IMR-90 (cell line): ENCODE measurements around the gene INPP4A. TPM values are rescaled to one million over a fixed set of nuclear protein-coding genes. Genes with fewer than 3 reads are reported as not detected.

Source experiments
- ATAC-seq: fragments of 200-7000 bp; cut with Tn5 transposase; 2 replicates; pipeline ENCODE4 v1.9.1; 2020; ENCODE audit warnings: low read depth, mild to moderate bottlenecking, moderate library complexity
- BruUV-seq: library from RNA; stranded (reverse); fragments of 400-500 nt; replicated peaks from 2 replicates; lab custom pipeline; 2021; lab: Mats Ljungman, UMichigan
- CTCF ChIA-PET: fragments of 300-600 bp; formaldehyde crosslinking; extraction: SDS; loops from one replicate; lab custom pipeline; 2021; ENCODE audit warnings: antibody characterized with exemption; lab: Yijun Ruan, JAX
- POLR2A ChIA-PET: fragments of 300-600 bp; sonication (Branson Sonifier 250); formaldehyde crosslinking; loops from one replicate; lab custom pipeline; 2022; ENCODE audit warnings: antibody characterized with exemption; ENCODE audit not compliant: unreplicated experiment; lab: Charles Lee
- DNase-seq: peaks from one replicate; pipeline ENCODE4 v3.0.0; 2013
- H2AFZ ChIP-seq: replicated peaks from 2 replicates; pipeline ENCODE3; 2013; ENCODE audit warnings: low read length, mild to moderate bottlenecking; ENCODE audit not compliant: poor library complexity
- H2AK5ac ChIP-seq: 2 replicates; pipeline ENCODE4 v1.6.1; 2013; ENCODE audit warnings: low read depth, low read length, inconsistent platforms
- H2AK9ac ChIP-seq: replicated peaks from 2 replicates; pipeline ENCODE3; 2013; ENCODE audit warnings: mild to moderate bottlenecking, low read depth, low read length, moderate library complexity; ENCODE audit not compliant: poor library complexity
- H2BK120ac ChIP-seq: 2 replicates; pipeline ENCODE4 v1.6.1; 2013; ENCODE audit warnings: low read depth, low read length, inconsistent platforms
- H2BK15ac ChIP-seq: 3 replicates; pipeline ENCODE4 v1.6.1; 2013; ENCODE audit warnings: low read depth, low read length, inconsistent platforms
- H2BK20ac ChIP-seq: 2 replicates; pipeline ENCODE4 v1.6.1; 2013; ENCODE audit warnings: low read depth, mild to moderate bottlenecking, inconsistent platforms, low read length, moderate library complexity
- H2BK5ac ChIP-seq: 2 replicates; pipeline ENCODE4 v1.6.1; 2013; ENCODE audit warnings: mild to moderate bottlenecking, low read depth, low read length, inconsistent platforms; ENCODE audit not compliant: poor library complexity, severe bottlenecking
- H3K14ac ChIP-seq: replicated peaks from 2 replicates; pipeline ENCODE4 v1.6.1; 2013; ENCODE audit warnings: low read depth, low read length, inconsistent platforms
- H3K18ac ChIP-seq: 2 replicates; pipeline ENCODE4 v1.6.1; 2013; ENCODE audit warnings: low read depth, low read length, control low read depth
- H3K23ac ChIP-seq: 2 replicates; pipeline ENCODE4 v1.6.1; 2013; ENCODE audit warnings: low read depth, low read length, inconsistent platforms
- H3K27ac ChIP-seq: 2 replicates; pipeline ENCODE4 v1.5.1; 2013; ENCODE audit warnings: mild to moderate bottlenecking, control low read depth, low read length; ENCODE audit not compliant: insufficient read depth
- H3K27me3 ChIP-seq: 2 replicates; pipeline ENCODE4 v1.6.1; 2013; ENCODE audit warnings: low read length; ENCODE audit not compliant: control insufficient read depth, insufficient read depth
- H3K36me3 ChIP-seq: 2 replicates; pipeline ENCODE4 v1.6.1; 2013; ENCODE audit warnings: low read length, mixed read lengths; ENCODE audit not compliant: control insufficient read depth, insufficient read depth
- H3K4ac ChIP-seq: 2 replicates; pipeline ENCODE4 v1.6.1; 2013; ENCODE audit warnings: low read depth, low read length, inconsistent platforms
- H3K4me1 ChIP-seq: 2 replicates; pipeline ENCODE4 v1.6.1; 2013; ENCODE audit warnings: low read length, mixed read lengths; ENCODE audit not compliant: control insufficient read depth, insufficient read depth
- H3K4me2 ChIP-seq: 2 replicates; pipeline ENCODE4 v1.6.1; 2013; ENCODE audit warnings: low read depth, mild to moderate bottlenecking, control low read depth, low read length, moderate library complexity
- H3K4me3 ChIP-seq: 2 replicates; pipeline ENCODE4 v1.5.1; 2013; ENCODE audit warnings: low read depth, mild to moderate bottlenecking, control low read depth, low read length, moderate library complexity; ENCODE audit not compliant: insufficient read depth
- H3K56ac ChIP-seq: 2 replicates; pipeline ENCODE4 v1.6.1; 2013; ENCODE audit warnings: low read length, inconsistent platforms; ENCODE audit not compliant: insufficient read depth; ENCODE audit errors: extremely low read depth
- H3K79me1 ChIP-seq, 2 experiments: 2 replicates each; pipeline ENCODE4 v1.6.1; 2013; ENCODE audit warnings: low read length in 2 of 2, inconsistent platforms in 1 of 2, low read depth in 1 of 2
- H3K9ac ChIP-seq: 2 replicates; pipeline ENCODE4 v1.6.1; 2013; ENCODE audit warnings: low read depth, low read length, control low read depth
- H3K9me1 ChIP-seq: 2 replicates; pipeline ENCODE4 v1.6.1; 2013; ENCODE audit warnings: low read length, inconsistent platforms; ENCODE audit not compliant: insufficient read depth
- H3K9me3 ChIP-seq: 2 replicates; pipeline ENCODE4 v1.6.1; 2013; ENCODE audit warnings: low read length; ENCODE audit not compliant: control insufficient read depth, insufficient read depth
- H4K20me1 ChIP-seq: 2 replicates; pipeline ENCODE4 v1.6.1; 2013; ENCODE audit warnings: low read length, inconsistent platforms; ENCODE audit not compliant: insufficient read depth
- H4K5ac ChIP-seq: 2 replicates; pipeline ENCODE4 v1.6.1; 2013; ENCODE audit warnings: mild to moderate bottlenecking, low read depth, low read length, control low read depth
- H4K8ac ChIP-seq, 2 experiments: 2 replicates each; pipeline ENCODE4 v1.6.1; 2013; ENCODE audit warnings: low read depth in 2 of 2, low read length in 2 of 2, control low read depth in 1 of 2, inconsistent platforms in 1 of 2
- H4K91ac ChIP-seq: 2 replicates; pipeline ENCODE4 v1.6.1; 2013; ENCODE audit warnings: low read depth, low read length, inconsistent platforms; ENCODE audit not compliant: insufficient read depth
- BHLHE40 ChIP-seq: fragments of 150-350 bp; IDR thresholded peaks from 2 replicates; pipeline ENCODE4 v1.6.1; 2016; ENCODE audit warnings: mild to moderate bottlenecking, low read depth, low read length
- WGBS, 2 experiments: methylation state at CpG; one replicate each; pipeline versions ENCODE4 v1.1.5 to v1.1.7; 2013; ENCODE audit warnings: missing lambda C conversion rate in 2 of 2; ENCODE audit not compliant: insufficient read length in 1 of 2; ENCODE audit errors: extremely low coverage in 2 of 2; 5-methylcytosine and 5-hydroxymethylcytosine counted together
- dilution Hi-C: fragments of 300-500 bp; cut with HindIII; formaldehyde crosslinking; loops from one replicate; pipeline ENCODE4 v1.14.3; 2018; ENCODE audit warnings: low sequenced_read_pairs; ENCODE audit not compliant: unreplicated experiment
- in situ Hi-C: fragments of 300-500 bp; cut with MboI; formaldehyde crosslinking; loops from 3 replicates; pipeline ENCODE4 v1.14.3; 2019; ENCODE audit warnings: low sequenced_read_pairs, inconsistent platforms, mixed read lengths
- intact Hi-C: fragments of 100-400 bp; cut with micrococcal nuclease; formaldehyde crosslinking; loops from 2 replicates; pipeline ENCODE4 v1.10.0; 2022
- polyA plus RNA-seq, 3 experiments: library from polyadenylated mRNA; depleted of rRNA; stranded (reverse); fragments of >200 nt; gene quantifications; 2 replicates each; pipeline ENCODE4 v1.2.3, GENCODE V29; 2012; ENCODE audit warnings: low replicate concordance in 1 of 3
- total RNA-seq: library from RNA; depleted of rRNA; stranded (reverse); fragments of >200 nt; gene quantifications from 2 replicates; pipeline ENCODE4 v1.2.3, GENCODE V29; 2012

The INPP4A gene
- total and polyA plus RNA-seq, 2 of the 4 experiments (the other 2 are of a cell fraction), result 14.5 to 27.1 TPM

GRCh38 chr2:98550165-98550564 lies 105.5 kb downstream of the INPP4A start:
- dilution Hi-C loops (no loop called here), intact Hi-C loops (no loop called here), in situ Hi-C loops (no loop called here)
- Histone ChIP-seq H4K20me1 (no peaks in the 10 kb centered on the region), H3K27ac (no peak overlapping the region), H2BK120ac (no peak overlapping the region), H3K14ac (no peak overlapping the region), H3K27me3 (no peaks in the 10 kb centered on the region), H3K4me1 (no peaks in the 10 kb centered on the region; the same call in 1 of the 2 replicates), H3K4ac (no peak overlapping the region), H3K9me3 (no peaks in the 10 kb centered on the region), H2BK20ac (no peak overlapping the region), H3K18ac (no peak overlapping the region), H3K23ac (no peak overlapping the region), H4K91ac (no peak overlapping the region), H2BK15ac (no peak overlapping the region), H3K9me1 (peaks cover 4% of the 10 kb centered on the region; the same call in 1 of the 2 replicates), H2BK5ac (no peak overlapping the region), H3K9ac (no peak overlapping the region), H3K56ac (no peak overlapping the region), H4K5ac (no peak overlapping the region), H2AFZ (no peak overlapping the region), H2AK9ac (no peak overlapping the region), H2AK5ac (no peak overlapping the region), H4K8ac (no peak overlapping the region), H3K4me3 (no peak overlapping the region), H3K79me1 (no peaks in the 10 kb centered on the region), H3K36me3 (peaks cover 20% of the 10 kb centered on the region), H3K4me2 (no peak overlapping the region)
- no TSS peak for BruUV-seq
- TF ChIP-seq BHLHE40, result no peak
- no peak for DNase-seq
- WGBS, 2 experiments, result 100% methylated on average over 1 of the region's 4 CpGs; no CpG with 5 or more reads in 1 of the 2 experiments
- ATAC-seq, result no peak
- ChIA-PET CTCF (no interaction called here), POLR2A (no interaction called here)
